Prostate gland (tissue), 2 donors: ENCODE data around the gene PODXL.

Experiments used
- CTCF ChIP-seq, 4 experiments: fragments of 200-600 bp in 2 of 4; fragments of 450-650 bp in 2 of 4; sonication (generic) in 2 of 4; IDR thresholded peaks; 1 replicate in 3 of 4; 2 replicates in 1 of 4; pipeline ENCODE4 v1.5.1; 2016 to 2019; ENCODE audit warnings: antibody characterized with exemption in 4 of 4, mild to moderate bottlenecking in 2 of 4, moderate library complexity in 2 of 4
- POLR2AphosphoS5 ChIP-seq: sonication (generic); formaldehyde crosslinking; IDR thresholded peaks from one replicate; pipeline ENCODE4 v1.6.1; 2017; ENCODE audit warnings: antibody characterized with exemption

- no peak for TF ChIP-seq CTCF (IDR thresholded peaks at IDR 0.05)
- TF ChIP-seq POLR2AphosphoS5: no peak
Measured at GRCh38 chr7:131505636-131506557, 50.5 kb downstream of the PODXL start.
